ENCODE measurements around the gene RPL36.

DNA sequence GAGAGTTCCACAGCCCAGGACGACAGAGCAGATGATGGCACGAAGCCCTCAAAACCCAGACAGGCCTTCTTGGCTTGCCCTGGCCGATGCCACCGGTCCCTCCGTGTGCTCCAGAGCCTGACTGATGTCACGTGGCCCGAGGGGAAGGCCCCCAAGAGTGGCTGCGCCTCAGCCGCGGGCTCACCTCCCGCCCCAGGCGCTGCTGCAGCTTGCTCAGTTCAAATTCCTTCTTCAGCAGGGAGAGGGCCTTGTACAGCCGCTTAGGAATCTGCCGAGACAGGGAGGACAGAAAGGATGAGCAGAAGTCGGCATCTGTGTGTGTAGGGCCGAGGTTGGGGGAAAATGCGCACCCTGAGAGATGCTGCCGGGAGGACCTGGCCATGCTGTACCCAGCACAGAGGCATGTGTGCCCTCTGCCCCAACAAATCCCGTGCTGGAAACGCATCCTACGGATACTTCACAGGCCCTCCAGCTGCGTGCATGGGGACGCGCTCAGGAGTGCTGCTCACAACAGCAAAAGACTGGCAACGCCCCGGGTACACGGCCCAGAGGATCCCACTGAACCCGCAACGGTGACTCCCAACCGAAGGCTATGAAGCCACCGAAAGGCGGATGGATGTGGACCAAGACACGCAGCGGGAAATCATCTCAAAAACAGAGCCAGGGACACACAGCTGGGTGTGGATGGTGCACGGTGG, 16.9 kb downstream of the RPL36 start:
- TF ChIP-seq, protein P1, sequence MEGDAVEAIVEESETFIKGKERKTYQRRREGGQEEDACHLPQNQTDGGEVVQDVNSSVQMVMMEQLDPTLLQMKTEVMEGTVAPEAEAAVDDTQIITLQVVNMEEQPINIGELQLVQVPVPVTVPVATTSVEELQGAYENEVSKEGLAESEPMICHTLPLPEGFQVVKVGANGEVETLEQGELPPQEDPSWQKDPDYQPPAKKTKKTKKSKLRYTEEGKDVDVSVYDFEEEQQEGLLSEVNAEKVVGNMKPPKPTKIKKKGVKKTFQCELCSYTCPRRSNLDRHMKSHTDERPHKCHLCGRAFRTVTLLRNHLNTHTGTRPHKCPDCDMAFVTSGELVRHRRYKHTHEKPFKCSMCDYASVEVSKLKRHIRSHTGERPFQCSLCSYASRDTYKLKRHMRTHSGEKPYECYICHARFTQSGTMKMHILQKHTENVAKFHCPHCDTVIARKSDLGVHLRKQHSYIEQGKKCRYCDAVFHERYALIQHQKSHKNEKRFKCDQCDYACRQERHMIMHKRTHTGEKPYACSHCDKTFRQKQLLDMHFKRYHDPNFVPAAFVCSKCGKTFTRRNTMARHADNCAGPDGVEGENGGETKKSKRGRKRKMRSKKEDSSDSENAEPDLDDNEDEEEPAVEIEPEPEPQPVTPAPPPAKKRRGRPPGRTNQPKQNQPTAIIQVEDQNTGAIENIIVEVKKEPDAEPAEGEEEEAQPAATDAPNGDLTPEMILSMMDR (IDR thresholded peaks at IDR 0.05), result no peak
- TF ChIP-seq POLR2A (IDR thresholded peaks at IDR 0.05), result no peak

Measured in esophagus squamous epithelium (tissue), 4 donors.